A673 (cell line): Measurements from ENCODE around the gene EXOC6B. TPM values are rescaled to one million over a fixed set of nuclear protein-coding genes. Genes with fewer than 3 reads are reported as not detected.

Experiments used
- BruUV-seq: library from RNA; stranded (reverse); fragments of 400-500 nt; replicated peaks from 2 replicates; lab custom pipeline; 2021; lab: Mats Ljungman, UMichigan
- CTCF ChIA-PET: fragments of 300-600 bp; sonication (Branson Sonifier 250); formaldehyde crosslinking; loops from one replicate; lab custom pipeline; 2022; ENCODE audit warnings: antibody characterized with exemption; lab: Charles Lee
- POLR2A ChIA-PET: fragments of 300-600 bp; sonication (Branson Sonifier 250); formaldehyde crosslinking; loops from one replicate; lab custom pipeline; 2022; ENCODE audit warnings: antibody characterized with exemption; ENCODE audit not compliant: low non-redundant PET; lab: Charles Lee
- DNase-seq: peaks from one replicate; pipeline ENCODE4 v3.0.0-alpha.2; 2015; ENCODE audit warnings: low spot score
- H3K27ac ChIP-seq: fragments of 200-600 bp; sonication (generic); 2 replicates; pipeline ENCODE4 v1.5.1; 2016; ENCODE audit warnings: mixed run types, low read depth, mild to moderate bottlenecking, mixed read lengths, antibody characterized with exemption, low read length; ENCODE audit not compliant: poor library complexity, severe bottlenecking
- H3K27me3 ChIP-seq: fragments of 200-600 bp; sonication (generic); replicated peaks from 2 replicates; pipeline ENCODE4 v1.6.1; 2017; ENCODE audit warnings: mixed run types, low read depth, mild to moderate bottlenecking, mixed read lengths, antibody characterized with exemption, low read length; ENCODE audit not compliant: insufficient read depth, poor library complexity
- H3K36me3 ChIP-seq: fragments of 200-600 bp; sonication (generic); 2 replicates; pipeline ENCODE4 v1.6.1; 2016; ENCODE audit warnings: mixed run types, mild to moderate bottlenecking, mixed read lengths, antibody characterized with exemption, low read length; ENCODE audit not compliant: insufficient read depth, poor library complexity, severe bottlenecking
- H3K4me1 ChIP-seq: fragments of 200-600 bp; sonication (generic); 2 replicates; pipeline ENCODE4 v1.6.1; 2017; ENCODE audit warnings: mixed run types, mild to moderate bottlenecking, mixed read lengths, antibody characterized with exemption, low read length; ENCODE audit not compliant: insufficient read depth, poor library complexity, severe bottlenecking
- H3K4me3 ChIP-seq: fragments of 200-600 bp; sonication (generic); 2 replicates; pipeline ENCODE4 v1.5.1; 2016; ENCODE audit warnings: low read depth, mixed run types, mild to moderate bottlenecking, mixed read lengths, low read length; ENCODE audit not compliant: poor library complexity, severe bottlenecking
- H3K9me3 ChIP-seq: fragments of 200-600 bp; sonication (generic); 2 replicates; pipeline ENCODE4 v1.6.1; 2016; ENCODE audit warnings: mixed run types, low read depth, mild to moderate bottlenecking, mixed read lengths, antibody characterized with exemption, low read length; ENCODE audit not compliant: poor library complexity, severe bottlenecking
- CTCF ChIP-seq: fragments of 300-800, 200-600 bp; sonication (generic); conservative IDR thresholded peaks from 2 replicates; pipeline ENCODE4 v1.5.1; 2017; ENCODE audit warnings: low read depth, mild to moderate bottlenecking, antibody characterized with exemption, low read length, moderate library complexity, mixed read lengths
- EZH2 ChIP-seq: fragments of 200-600 bp; sonication (generic); IDR thresholded peaks from 2 replicates; pipeline ENCODE4 v1.6.1; 2017; ENCODE audit warnings: borderline replicate concordance, low read depth, mild to moderate bottlenecking, mixed read lengths, antibody characterized with exemption, low read length; ENCODE audit not compliant: poor library complexity, severe bottlenecking
- intact Hi-C: fragments of 100-400 bp; cut with micrococcal nuclease; formaldehyde crosslinking; loops from one replicate; pipeline ENCODE4 v1.10.0; 2022; ENCODE audit not compliant: unreplicated experiment
- total RNA-seq: library from RNA; stranded (reverse); gene quantifications from 2 replicates; pipeline ENCODE4 v1.2.3, GENCODE V29; 2021

EXOC6B gene
- total RNA-seq, 1 experiment from 2014 or later: 138 TPM

GRCh38 chr2:72815655-72816278 lies 10.1 kb downstream of the EXOC6B start:
- BruUV-seq: no TSS peak
- TF ChIP-seq CTCF (0 out of 2 replicates have a peak, but pooled peaks have one; percentile 22), EZH2 (no peak)
- Histone ChIP-seq H3K4me3 (no peak overlapping the region), H3K27ac (no peak overlapping the region), H3K36me3 (no peaks in the 10 kb centered on the region), H3K27me3 (no peaks in the 10 kb centered on the region), H3K4me1 (no peaks in the 10 kb centered on the region), H3K9me3 (no peaks in the 10 kb centered on the region)
- CTCF ChIA-PET: no interaction called here
- POLR2A ChIA-PET: no interaction called here
- intact Hi-C loops: no loop called here
- DNase-seq: peak; percentile 26

GRCh38 chr2:72813841-72814240 lies 12.0 kb downstream of the EXOC6B start:
- no peak for DNase-seq
- Histone ChIP-seq H3K27ac (no peak overlapping the region), H3K27me3 (no peaks in the 10 kb centered on the region), H3K9me3 (peaks cover 11% of the 10 kb centered on the region), H3K36me3 (no peaks in the 10 kb centered on the region), H3K4me3 (no peak overlapping the region), H3K4me1 (no peaks in the 10 kb centered on the region)
- ChIA-PET POLR2A (no interaction called here), CTCF (no interaction called here)
- no TSS peak for BruUV-seq
- TF ChIP-seq EZH2 (no peak), CTCF (no peak)
- intact Hi-C loops: no loop called here

- no peaks in the 10 kb centered on the region for H3K4me1 ChIP-seq
- peaks cover 15% of the 10 kb centered on the region for H3K9me3 ChIP-seq
- intact Hi-C loops: no loop called here
- ChIA-PET POLR2A (no interaction called here), CTCF (no interaction called here)
- no peak overlapping the region for H3K4me3 ChIP-seq
- BruUV-seq: no TSS peak
- H3K27ac ChIP-seq: no peak overlapping the region
- H3K36me3 ChIP-seq: no peaks in the 10 kb centered on the region
- DNase-seq: no peak
- H3K27me3 ChIP-seq: no peaks in the 10 kb centered on the region
- TF ChIP-seq CTCF (no peak), EZH2 (no peak)
These were observed 15.7 kb downstream of the EXOC6B start for GRCh38 chr2:72810165-72810564.
